Astrocyte (in vitro differentiated cells and primary cell): ENCODE data around the gene RASGEF1C. TPM values are rescaled to one million over a fixed set of nuclear protein-coding genes. Genes with fewer than 3 reads are reported as not detected.

Experiments
- DNase-seq: peaks from one replicate; pipeline ENCODE4 v3.0.0-alpha.2; 2010; ENCODE audit warnings: low read depth
- FAIRE-seq: peaks from 2 replicates; lab custom pipeline; 2011; peaks lifted over from hg19 to GRCh38; lab: Jason Lieb, UNC
- H2AFZ ChIP-seq: 2 replicates; pipeline ENCODE4 v1.6.0; 2012; ENCODE audit warnings: low read depth, low read length, inconsistent platforms
- H3K27ac ChIP-seq: 2 replicates; pipeline ENCODE4 v1.5.1; 2011; ENCODE audit warnings: low read depth, low read length, inconsistent platforms
- H3K27me3 ChIP-seq: 2 replicates; pipeline ENCODE4 v1.6.0; 2011; ENCODE audit warnings: low read length, inconsistent platforms; ENCODE audit not compliant: insufficient read depth
- H3K36me3 ChIP-seq: 2 replicates; pipeline ENCODE4 v1.5.1; 2011; ENCODE audit warnings: low read length, inconsistent platforms; ENCODE audit not compliant: insufficient read depth
- H3K4me1 ChIP-seq: 2 replicates; pipeline ENCODE4 v1.5.1; 2011; ENCODE audit warnings: low read length, inconsistent platforms; ENCODE audit not compliant: insufficient read depth
- H3K4me2 ChIP-seq: 2 replicates; pipeline ENCODE4 v1.6.0; 2012; ENCODE audit warnings: low read length, inconsistent platforms
- H3K4me3 ChIP-seq: 2 replicates; pipeline ENCODE4 v1.5.1; 2011; ENCODE audit warnings: low read depth, mild to moderate bottlenecking, low read length, inconsistent platforms; ENCODE audit not compliant: insufficient read depth
- H3K79me2 ChIP-seq: 2 replicates; pipeline ENCODE4 v1.6.0; 2012; ENCODE audit warnings: mild to moderate bottlenecking, low read length, inconsistent platforms; ENCODE audit not compliant: insufficient read depth
- H3K9ac ChIP-seq: 2 replicates; pipeline ENCODE4 v1.6.0; 2012; ENCODE audit warnings: mild to moderate bottlenecking, low read length, inconsistent platforms
- H3K9me3 ChIP-seq: 2 replicates; pipeline ENCODE4 v1.5.1; 2012; ENCODE audit warnings: low read depth, mild to moderate bottlenecking, low read length, inconsistent platforms; ENCODE audit not compliant: insufficient read depth
- H4K20me1 ChIP-seq: 2 replicates; pipeline ENCODE4 v1.6.0; 2012; ENCODE audit warnings: low read length, inconsistent platforms; ENCODE audit not compliant: insufficient read depth
- H3K27ac Mint-ChIP-seq: one replicate; pipeline ENCODE4 v1.8.0; 2021; ENCODE audit warnings: mild to moderate bottlenecking, mixed read lengths; ENCODE audit not compliant: unreplicated experiment
- H3K27me3 Mint-ChIP-seq: one replicate; pipeline ENCODE4 v1.8.0; 2021; ENCODE audit warnings: low read depth, mixed read lengths; ENCODE audit not compliant: unreplicated experiment
- H3K36me3 Mint-ChIP-seq: one replicate; pipeline ENCODE4 v1.8.0; 2021; ENCODE audit warnings: low read depth, mixed read lengths; ENCODE audit not compliant: unreplicated experiment
- H3K4me1 Mint-ChIP-seq: one replicate; pipeline ENCODE4 v1.8.0; 2021; ENCODE audit warnings: low read depth, mixed read lengths; ENCODE audit not compliant: unreplicated experiment
- H3K4me3 Mint-ChIP-seq: one replicate; pipeline ENCODE4 v1.8.0; 2021; ENCODE audit warnings: mild to moderate bottlenecking, moderate library complexity, mixed read lengths; ENCODE audit not compliant: unreplicated experiment
- H3K9me3 Mint-ChIP-seq: one replicate; pipeline ENCODE4 v1.8.0; 2021; ENCODE audit warnings: mild to moderate bottlenecking, mixed read lengths; ENCODE audit not compliant: unreplicated experiment
- EZH2 ChIP-seq: IDR thresholded peaks from 2 replicates; pipeline ENCODE4 v1.6.1; 2012; ENCODE audit warnings: mild to moderate bottlenecking, low read length, inconsistent platforms; ENCODE audit not compliant: insufficient read depth
- total RNA-seq: library from RNA; stranded (reverse); gene quantifications from 2 replicates; pipeline ENCODE4 v1.2.1, GENCODE V29; 2021
- TF ChIP-seq, protein P1 (sequence below): IDR thresholded peaks from 2 replicates; pipeline ENCODE4 v1.5.1; 2011; ENCODE audit warnings: low read depth, mild to moderate bottlenecking, inconsistent platforms, low read length, moderate library complexity; ENCODE audit not compliant: insufficient read depth

The RASGEF1C gene
- total RNA-seq, 1 donor from 2014 or later = 0.41 TPM

DNA sequence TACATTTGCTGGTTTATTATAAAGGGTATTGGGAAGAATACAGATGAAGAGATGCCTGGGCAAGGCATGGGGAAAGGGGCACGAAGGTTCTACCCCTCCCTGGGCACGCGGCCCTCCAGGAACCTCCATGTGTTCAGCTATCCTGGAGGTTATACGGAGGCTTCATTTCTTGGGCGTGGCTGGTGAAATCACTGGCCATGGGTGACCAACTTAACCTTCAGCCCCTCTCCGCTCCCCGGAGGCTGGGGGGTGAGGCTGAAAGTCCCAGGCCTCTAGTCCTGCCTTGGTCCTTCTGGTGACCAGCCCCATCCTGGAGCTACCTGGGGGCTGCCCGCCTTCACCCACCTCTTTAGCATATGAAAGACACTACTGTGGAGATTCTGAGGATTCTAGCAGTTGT is 120.5 kb downstream of the RASGEF1C start:
- no peak overlapping the region for H3K27ac Mint-ChIP-seq
- DNase-seq (no peak), FAIRE-seq (no peak)
- Histone ChIP-seq H3K4me3 (no peak overlapping the region), H4K20me1 (no peaks in the 10 kb centered on the region), H3K36me3 (no peaks in the 10 kb centered on the region), H3K9me3 (no peaks in the 10 kb centered on the region), H3K9ac (no peak overlapping the region), H3K27ac (no peak overlapping the region), H2AFZ (no peak overlapping the region), H3K4me1 (no peaks in the 10 kb centered on the region), H3K79me2 (no peaks in the 10 kb centered on the region), H3K4me2 (no peak overlapping the region), H3K27me3 (no peaks in the 10 kb centered on the region)
- peaks cover 2% of the 10 kb centered on the region for H3K36me3 Mint-ChIP-seq
- H3K4me3 Mint-ChIP-seq = no peak overlapping the region
- H3K4me1 Mint-ChIP-seq = peaks cover 3% of the 10 kb centered on the region
- peaks cover 3% of the 10 kb centered on the region for H3K27me3 Mint-ChIP-seq
- no peaks in the 10 kb centered on the region for H3K9me3 Mint-ChIP-seq
- no peak for TF ChIP-seq EZH2
- TF ChIP-seq, protein P1, sequence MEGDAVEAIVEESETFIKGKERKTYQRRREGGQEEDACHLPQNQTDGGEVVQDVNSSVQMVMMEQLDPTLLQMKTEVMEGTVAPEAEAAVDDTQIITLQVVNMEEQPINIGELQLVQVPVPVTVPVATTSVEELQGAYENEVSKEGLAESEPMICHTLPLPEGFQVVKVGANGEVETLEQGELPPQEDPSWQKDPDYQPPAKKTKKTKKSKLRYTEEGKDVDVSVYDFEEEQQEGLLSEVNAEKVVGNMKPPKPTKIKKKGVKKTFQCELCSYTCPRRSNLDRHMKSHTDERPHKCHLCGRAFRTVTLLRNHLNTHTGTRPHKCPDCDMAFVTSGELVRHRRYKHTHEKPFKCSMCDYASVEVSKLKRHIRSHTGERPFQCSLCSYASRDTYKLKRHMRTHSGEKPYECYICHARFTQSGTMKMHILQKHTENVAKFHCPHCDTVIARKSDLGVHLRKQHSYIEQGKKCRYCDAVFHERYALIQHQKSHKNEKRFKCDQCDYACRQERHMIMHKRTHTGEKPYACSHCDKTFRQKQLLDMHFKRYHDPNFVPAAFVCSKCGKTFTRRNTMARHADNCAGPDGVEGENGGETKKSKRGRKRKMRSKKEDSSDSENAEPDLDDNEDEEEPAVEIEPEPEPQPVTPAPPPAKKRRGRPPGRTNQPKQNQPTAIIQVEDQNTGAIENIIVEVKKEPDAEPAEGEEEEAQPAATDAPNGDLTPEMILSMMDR = no peak

DNA sequence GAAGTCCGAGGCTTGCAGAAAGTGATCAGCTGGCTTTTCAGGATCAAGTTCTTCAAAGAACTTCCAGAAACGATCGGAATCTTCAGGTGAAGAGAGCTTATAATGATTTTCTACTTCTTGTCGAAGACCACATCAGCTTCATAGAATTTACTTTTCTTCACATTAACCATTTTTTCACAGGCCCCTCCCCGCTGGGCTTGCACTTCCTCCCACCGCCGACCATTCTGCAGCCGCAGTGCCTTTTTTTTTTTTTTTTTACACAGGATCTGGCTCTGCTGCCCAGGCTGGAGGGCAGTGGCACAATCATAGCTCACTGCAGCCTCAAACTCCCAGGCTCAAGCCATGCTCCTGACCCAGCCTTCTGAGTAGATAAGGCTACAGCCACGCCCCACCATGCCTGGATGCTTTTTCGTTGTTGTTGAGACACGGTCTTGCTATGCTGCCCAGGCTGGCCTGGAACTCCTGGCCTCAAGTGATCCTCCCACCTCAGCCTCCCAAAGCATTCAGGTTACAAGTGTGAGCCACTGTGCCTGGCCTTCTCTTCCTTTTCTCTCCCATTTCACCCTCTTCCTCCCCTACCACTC is 122.1 kb downstream of the RASGEF1C start:
- H2AFZ ChIP-seq = no peak overlapping the region
- DNase-seq = no peak
- Mint-ChIP-seq H3K27me3 (peaks cover 5% of the 10 kb centered on the region), H3K36me3 (peaks cover 2% of the 10 kb centered on the region), H3K4me1 (peaks cover 3% of the 10 kb centered on the region), H3K4me3 (no peak overlapping the region), H3K9me3 (no peaks in the 10 kb centered on the region), H3K27ac (no peak overlapping the region)
- no peaks in the 10 kb centered on the region for H3K27me3 ChIP-seq
- H3K4me2 ChIP-seq = no peak overlapping the region
- no peaks in the 10 kb centered on the region for H3K36me3 ChIP-seq
- H3K9ac ChIP-seq = no peak overlapping the region
- no peaks in the 10 kb centered on the region for H3K9me3 ChIP-seq
- H3K4me1 ChIP-seq = no peaks in the 10 kb centered on the region
- no peak overlapping the region for H3K4me3 ChIP-seq
- no peak for FAIRE-seq
- no peaks in the 10 kb centered on the region for H4K20me1 ChIP-seq
- no peaks in the 10 kb centered on the region for H3K79me2 ChIP-seq
- H3K27ac ChIP-seq = no peak overlapping the region
- TF ChIP-seq EZH2 = no peak
- TF ChIP-seq, protein P1 = no peak

DNA sequence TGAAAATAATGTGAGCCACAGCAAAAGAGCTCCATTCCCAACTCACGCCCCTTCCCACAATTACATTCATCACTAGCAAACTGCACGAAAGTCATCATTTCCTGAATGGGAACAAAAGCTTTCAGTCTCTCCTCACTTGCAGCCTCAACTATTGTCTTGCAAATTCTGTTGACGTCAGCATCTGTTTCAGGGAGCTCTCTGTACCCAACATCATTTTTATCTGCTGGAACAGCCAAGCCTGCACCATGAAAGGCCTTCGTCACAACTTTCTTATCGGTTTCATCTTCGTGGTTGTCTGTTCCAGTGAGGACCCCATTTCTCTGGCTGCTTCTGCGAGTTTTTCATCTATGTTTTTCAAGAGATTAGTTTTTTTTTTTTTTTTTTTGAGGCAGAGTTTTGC is 123.2 kb downstream of the RASGEF1C start:
- no peak overlapping the region for H3K27ac ChIP-seq
- no peaks in the 10 kb centered on the region for H3K79me2 ChIP-seq
- H3K9ac ChIP-seq = no peak overlapping the region
- no peak for TF ChIP-seq EZH2
- TF ChIP-seq, protein P1 = no peak
- Mint-ChIP-seq H3K27me3 (peaks cover 7% of the 10 kb centered on the region), H3K27ac (no peak overlapping the region), H3K9me3 (no peaks in the 10 kb centered on the region), H3K36me3 (peaks cover 2% of the 10 kb centered on the region), H3K4me1 (peaks cover 3% of the 10 kb centered on the region), H3K4me3 (no peak overlapping the region)
- H4K20me1 ChIP-seq = no peaks in the 10 kb centered on the region
- no peak overlapping the region for H3K4me2 ChIP-seq
- no peaks in the 10 kb centered on the region for H3K4me1 ChIP-seq
- FAIRE-seq = no peak
- no peaks in the 10 kb centered on the region for H3K9me3 ChIP-seq
- DNase-seq = peak; percentile 22
- no peak overlapping the region for H3K4me3 ChIP-seq
- no peaks in the 10 kb centered on the region for H3K27me3 ChIP-seq
- no peaks in the 10 kb centered on the region for H3K36me3 ChIP-seq
- no peak overlapping the region for H2AFZ ChIP-seq
